ENCODE results near the gene UQCR10.

The UQCR10 gene

GRCh38 chr22:29767171-29768051, at the start of gene UQCR10:
UQCR10 (plus strand) TSS chr22:29767369; CDS start chr22:29767399, 30 bp downstream.
- in situ Hi-C loops (cut with MboI; ENCODE audit: low sequenced_read_pairs) = no loop called here

GRCh38 chr22:29717789-29718188, 49.4 kb upstream of the UQCR10 start:
- in situ Hi-C loops (cut with MboI; ENCODE audit: low sequenced_read_pairs) = no loop called here

DNA sequence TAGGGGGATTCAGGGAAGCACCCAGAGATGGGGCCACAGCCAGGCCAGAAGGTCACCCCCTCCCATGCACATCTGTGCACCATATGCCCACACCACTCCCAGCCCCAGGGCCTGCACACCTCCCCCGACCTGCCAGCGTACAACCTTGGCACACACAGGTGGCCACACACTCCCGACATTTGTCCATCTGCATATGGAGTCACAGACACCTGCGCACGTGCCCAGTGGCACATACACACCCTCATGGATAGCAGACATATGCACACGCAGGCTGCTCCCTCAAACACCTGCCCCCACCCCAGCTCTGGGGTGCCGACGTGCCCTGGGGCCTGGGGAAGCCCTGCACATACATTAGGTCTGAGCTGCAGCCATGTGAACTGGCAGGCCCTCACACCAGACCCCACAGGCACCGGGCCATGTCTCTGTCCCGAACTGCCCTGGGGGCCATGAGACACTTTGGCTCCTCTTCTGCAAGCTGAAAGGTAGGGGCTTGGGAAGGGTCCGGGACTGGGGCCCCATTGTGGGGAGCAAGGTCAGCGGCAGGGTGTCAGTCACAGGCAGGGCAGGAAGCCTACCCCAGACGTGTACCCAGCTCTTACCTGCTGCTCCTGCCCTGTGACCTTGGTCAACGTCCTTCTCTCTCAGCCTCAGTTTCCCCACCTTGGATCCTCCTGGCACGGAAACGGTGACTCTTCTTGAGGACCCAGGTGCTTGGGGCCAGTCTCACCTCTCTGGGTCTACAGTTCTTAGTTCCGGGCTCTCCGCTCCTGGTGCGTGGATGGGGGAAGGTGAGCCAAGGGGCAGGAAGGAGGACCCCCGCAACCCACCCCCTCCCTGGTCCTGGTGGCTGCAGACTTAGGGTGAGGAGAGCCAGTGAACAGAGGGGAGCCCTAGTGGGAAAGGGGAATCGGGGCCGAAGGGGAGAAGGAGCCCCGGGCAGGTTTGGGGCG, 47.9 kb upstream of the UQCR10 start:
- in situ Hi-C loops (cut with MboI; ENCODE audit: low sequenced_read_pairs) = no loop called here

- in situ Hi-C loops (cut with MboI; ENCODE audit: low sequenced_read_pairs) = no loop called here
Measured at GRCh38 chr22:29719899-29720645, 47.1 kb upstream of the UQCR10 start, which contains the start of gene CABP7. CABP7 (plus strand) TSS chr22:29720003; CDS start chr22:29720425, 422 bp downstream.

DNA sequence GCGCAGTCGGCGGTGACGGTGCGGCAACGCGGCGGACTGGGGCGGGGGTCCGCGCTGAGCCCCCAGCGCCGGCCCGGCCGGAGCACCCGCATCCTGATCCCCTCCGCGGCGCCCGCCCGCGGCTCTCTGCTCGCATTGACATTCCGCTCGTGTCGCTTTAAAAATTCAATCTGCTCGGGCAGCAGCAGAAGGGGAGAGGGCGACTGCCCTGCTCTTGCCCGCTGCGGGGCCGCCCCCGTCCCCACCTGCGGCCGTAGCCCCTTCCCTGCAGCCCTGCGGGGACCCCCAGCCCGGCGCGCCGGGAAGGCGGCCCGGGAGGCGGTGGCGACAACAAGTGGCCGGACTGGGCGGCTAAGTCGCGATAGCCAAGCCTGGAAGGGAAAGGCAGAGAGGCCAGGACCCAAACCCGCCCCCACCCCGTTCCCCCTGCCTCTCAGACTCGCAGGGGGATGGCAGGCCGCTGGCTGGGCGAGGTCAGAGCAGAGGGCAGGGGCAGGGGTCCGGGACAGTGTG, 46.3 kb upstream of the UQCR10 start:
- in situ Hi-C loops (cut with MboI; ENCODE audit: low sequenced_read_pairs) = no loop called here

DNA sequence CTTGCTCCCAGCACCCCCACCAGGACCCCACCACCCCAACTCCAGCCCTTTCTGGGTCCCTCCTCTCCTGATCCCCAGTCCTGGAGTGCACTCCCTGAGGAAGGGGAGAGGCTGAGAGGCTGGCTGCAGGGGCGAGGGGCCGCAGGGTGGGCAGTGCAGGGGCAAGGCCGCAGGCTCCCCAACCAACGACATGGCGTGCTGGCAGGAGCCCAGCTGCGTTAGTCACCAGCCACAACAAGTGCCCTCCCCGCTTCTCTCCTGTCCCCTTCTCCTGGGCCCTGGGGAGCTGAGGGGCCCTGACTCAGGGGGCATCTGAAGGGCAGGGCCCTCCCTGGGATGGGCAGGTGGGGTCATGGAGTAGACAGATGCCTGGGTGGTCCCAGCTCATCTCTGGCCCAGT, 45.0 kb upstream of the UQCR10 start:
- in situ Hi-C loops (cut with MboI; ENCODE audit: low sequenced_read_pairs) = no loop called here

- in situ Hi-C loops (cut with MboI; ENCODE audit: low sequenced_read_pairs) = no loop called here
Measured at GRCh38 chr22:29722587-29722986, 44.6 kb upstream of the UQCR10 start.

DNA sequence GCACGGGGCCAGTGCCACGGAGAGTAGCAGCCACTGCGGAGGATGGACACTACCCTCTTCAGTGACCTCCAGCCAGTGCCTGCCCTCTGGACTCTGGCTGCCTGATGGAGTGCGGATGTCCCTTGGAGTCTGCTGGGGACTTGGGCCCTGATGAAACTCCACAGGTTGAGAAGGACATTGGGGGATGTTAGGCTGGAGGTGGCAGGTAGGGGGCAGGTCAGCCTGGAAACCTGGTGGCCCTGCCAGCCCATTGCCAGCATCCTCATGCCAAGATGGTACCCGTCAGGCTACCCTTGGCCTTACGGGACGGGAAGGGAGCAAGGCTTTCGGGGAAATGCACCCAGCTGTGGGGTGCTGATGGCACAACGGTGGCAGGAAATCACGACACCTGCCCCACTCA, 43.4 kb upstream of the UQCR10 start:
- in situ Hi-C loops (cut with MboI; ENCODE audit: low sequenced_read_pairs) = no loop called here

GRCh38 chr22:29724843-29725242, 42.3 kb upstream of the UQCR10 start:
- in situ Hi-C loops (cut with MboI; ENCODE audit: low sequenced_read_pairs) = no loop called here

- in situ Hi-C loops (cut with MboI; ENCODE audit: low sequenced_read_pairs) = no loop called here
Measured at GRCh38 chr22:29726106-29726505, 41.1 kb upstream of the UQCR10 start.

DNA sequence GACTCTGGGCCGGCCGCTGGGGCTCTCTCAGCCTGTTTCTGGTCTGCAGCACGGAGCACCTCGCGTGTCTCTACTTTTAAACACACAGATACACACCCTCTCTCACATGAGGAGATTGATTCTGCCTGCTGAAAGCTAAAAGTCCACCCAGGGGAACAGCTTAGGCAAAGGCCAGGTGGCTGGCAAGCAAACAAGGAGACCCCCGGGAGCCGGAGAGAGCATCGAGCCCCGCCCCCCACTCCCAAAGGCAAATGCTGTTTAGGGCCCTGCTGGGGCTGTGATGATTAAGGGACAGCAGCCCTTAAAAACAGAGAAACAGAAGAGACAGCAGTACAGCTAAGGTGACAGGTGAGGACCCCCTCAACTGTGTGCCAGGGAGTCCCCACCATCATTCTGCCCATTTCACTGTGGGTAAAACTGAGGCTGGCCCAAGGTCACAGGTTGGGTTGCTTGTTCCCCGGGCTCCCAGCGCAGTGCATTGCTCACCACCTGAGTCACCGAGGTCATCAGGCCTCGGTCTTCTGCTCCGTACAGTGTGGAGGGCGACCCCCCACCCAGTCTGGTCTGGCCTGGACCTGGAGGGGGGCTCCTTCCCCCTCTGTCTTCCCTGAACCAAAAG, 40.5 kb upstream of the UQCR10 start:
- in situ Hi-C loops (cut with MboI; ENCODE audit: low sequenced_read_pairs) = no loop called here

GRCh38 chr22:29727131-29727523, 40.0 kb upstream of the UQCR10 start:
- in situ Hi-C loops (cut with MboI; ENCODE audit: low sequenced_read_pairs) = no loop called here

GRCh38 chr22:29729161-29729560, 38.0 kb upstream of the UQCR10 start:
- in situ Hi-C loops (cut with MboI; ENCODE audit: low sequenced_read_pairs) = no loop called here

GRCh38 chr22:29731058-29731850, 35.9 kb upstream of the UQCR10 start:
- in situ Hi-C loops (cut with MboI; ENCODE audit: low sequenced_read_pairs) = no loop called here

DNA sequence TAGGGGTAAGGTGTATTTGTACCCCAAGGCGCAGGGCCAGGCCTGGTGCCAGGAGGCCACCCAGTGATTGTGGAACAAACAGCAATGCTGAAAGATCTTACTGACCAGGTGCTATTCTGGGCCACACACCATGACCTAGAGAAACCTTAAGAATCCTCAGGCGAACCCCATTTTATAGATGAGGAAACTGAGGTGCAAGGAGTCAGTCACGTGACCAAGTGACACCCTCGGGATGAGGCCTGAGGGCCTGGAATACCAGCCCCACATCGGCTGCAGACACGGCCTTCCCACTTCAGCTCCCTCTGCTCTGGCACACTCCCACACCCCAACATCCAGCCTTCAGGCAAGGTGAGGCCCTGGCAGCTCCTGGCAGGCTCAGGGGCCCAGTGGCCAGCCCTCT, 34.3 kb upstream of the UQCR10 start:
- in situ Hi-C loops (cut with MboI; ENCODE audit: low sequenced_read_pairs) = no loop called here

- in situ Hi-C loops (cut with MboI; ENCODE audit: low sequenced_read_pairs) = no loop called here
Measured at GRCh38 chr22:29733362-29734201, 33.6 kb upstream of the UQCR10 start.

GRCh38 chr22:29734406-29734805, 32.8 kb upstream of the UQCR10 start:
- in situ Hi-C loops (cut with MboI; ENCODE audit: low sequenced_read_pairs) = no loop called here

- in situ Hi-C loops (cut with MboI; ENCODE audit: low sequenced_read_pairs) = no loop called here
Measured at GRCh38 chr22:29734838-29735237, 32.3 kb upstream of the UQCR10 start.

DNA sequence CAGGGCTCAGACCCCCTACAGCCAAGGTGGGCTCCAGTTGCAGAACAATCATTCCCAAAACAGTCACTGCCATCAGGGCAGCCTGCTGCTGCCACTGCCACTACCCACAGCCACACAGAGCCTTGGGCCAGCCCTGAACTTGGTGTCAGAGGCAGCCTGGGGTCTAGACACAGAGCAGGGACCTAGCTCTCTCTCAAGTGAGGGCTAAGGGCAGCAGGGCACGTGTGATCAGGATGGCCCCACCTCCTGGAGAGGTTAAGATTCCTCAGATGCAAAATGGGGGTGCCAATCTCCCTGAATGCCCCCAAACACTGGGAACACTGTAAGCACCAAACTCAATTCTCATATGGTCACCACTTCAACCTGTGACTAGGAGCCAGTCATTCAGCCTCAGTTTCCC, 31.8 kb upstream of the UQCR10 start:
- in situ Hi-C loops (cut with MboI; ENCODE audit: low sequenced_read_pairs) = no loop called here

All from hTERT RPE-1 (cell line).